HCT116 (cell line): ENCODE data around the gene SMYD4. TPM values are rescaled to one million over a fixed set of nuclear protein-coding genes. Genes with fewer than 3 reads are reported as not detected.

ENCODE experiments used
- ATAC-seq: fragments of 200-7000 bp; cut with Tn5 transposase; 2 replicates; pipeline ENCODE4 v1.9.1; 2020; ENCODE audit warnings: mild to moderate bottlenecking, moderate library complexity
- BruUV-seq: library from RNA; stranded (reverse); fragments of 400-500 nt; replicated peaks from 2 replicates; lab custom pipeline; 2021; lab: Mats Ljungman, UMichigan
- CTCF ChIA-PET: fragments of 300-600 bp; sonication (Branson Sonifier 250); formaldehyde crosslinking; loops from one replicate; lab custom pipeline; 2021; ENCODE audit warnings: antibody characterized with exemption; lab: Charles Lee
- POLR2A ChIA-PET: fragments of 300-600, 350-600 bp; sonication (Branson Sonifier 250); formaldehyde crosslinking; loops from one replicate; lab custom pipeline; 2021; ENCODE audit warnings: antibody characterized with exemption; lab: Charles Lee
- RAD21 ChIA-PET, 2 experiments: fragments of 300-600 bp; sonication (Branson Sonifier 250); formaldehyde crosslinking; loops; one replicate each; lab custom pipeline; 2023; ENCODE audit warnings: low total read pairs in 2 of 2; ENCODE audit not compliant: uncharacterized antibody in 2 of 2, unreplicated experiment in 2 of 2, low non-redundant PET in 1 of 2; lab: Charles Lee
- DNase-seq: peaks from one replicate; pipeline ENCODE4 v3.0.0-alpha.2; 2010; ENCODE audit warnings: low read depth, low spot score
- H2AFZ ChIP-seq: fragments of 200-600 bp; shearing (Covaris generic), sonication (generic); 2 replicates; pipeline ENCODE4 v1.6.1; 2017; ENCODE audit warnings: low read depth, mixed run types, mixed read lengths, antibody characterized with exemption, low read length; ENCODE audit not compliant: poor library complexity, severe bottlenecking
- H3K27ac ChIP-seq: 2 replicates; pipeline ENCODE4 v1.5.1; 2012; ENCODE audit warnings: low read depth, low read length
- H3K27me3 ChIP-seq: fragments of 200-600 bp; sonication (generic); 2 replicates; pipeline ENCODE4 v1.6.1; 2016; ENCODE audit warnings: mixed run types, low read length, mixed read lengths; ENCODE audit not compliant: insufficient read depth
- H3K36me3 ChIP-seq, 2 experiments: fragments of 200-500 bp in 1 of 2; fragments of 200-600 bp in 1 of 2; sonication (Bioruptor generic) in 1 of 2; sonication (generic) in 1 of 2; 2 replicates each; pipeline versions ENCODE4 v1.5.1 to v1.6.1; 2014 to 2016; ENCODE audit warnings: low read length in 2 of 2, inconsistent platforms in 1 of 2, mixed read lengths in 1 of 2, mixed run types in 1 of 2; ENCODE audit not compliant: insufficient read depth in 2 of 2, control insufficient read depth in 1 of 2
- H3K4me1 ChIP-seq, 2 experiments: fragments of 200-600 bp in 1 of 2; sonication (generic) in 1 of 2; 2 replicates each; pipeline versions ENCODE4 v1.5.1 to v1.6.1; 2012 to 2017; ENCODE audit warnings: low read length in 2 of 2, inconsistent platforms in 1 of 2, mild to moderate bottlenecking in 1 of 2, mixed read lengths in 1 of 2, mixed run types in 1 of 2, moderate library complexity in 1 of 2; ENCODE audit not compliant: insufficient read depth in 2 of 2, control insufficient read depth in 1 of 2
- H3K4me2 ChIP-seq: fragments of 200-600 bp; sonication (generic); 2 replicates; pipeline ENCODE4 v1.6.1; 2017; ENCODE audit warnings: mixed run types, low read length, mixed read lengths
- H3K4me3 ChIP-seq, 2 experiments: fragments of 200-600 bp in 1 of 2; sonication (generic) in 1 of 2; replicated peaks in 1 of 2; 2 replicates each; pipeline ENCODE4 v1.5.1; 2011 to 2016; ENCODE audit warnings: low read length in 2 of 2, control low read depth in 1 of 2, low read depth in 1 of 2, mild to moderate bottlenecking in 1 of 2, mixed read lengths in 1 of 2, mixed run types in 1 of 2
- H3K79me2 ChIP-seq: fragments of 200-600 bp; sonication (generic); 2 replicates; pipeline ENCODE4 v1.6.1; 2017; ENCODE audit warnings: mild to moderate bottlenecking, mixed run types, low read length, moderate library complexity, mixed read lengths; ENCODE audit not compliant: insufficient read depth
- H3K9ac ChIP-seq: fragments of 200-600 bp; sonication (generic); 2 replicates; pipeline ENCODE4 v1.6.1; 2016; ENCODE audit warnings: low read length, mixed read lengths
- H3K9me2 ChIP-seq: fragments of 200-600 bp; sonication (generic), shearing (Covaris generic); 2 replicates; pipeline ENCODE4 v1.6.1; 2017; ENCODE audit warnings: mixed run types, mild to moderate bottlenecking, moderate library complexity; ENCODE audit not compliant: insufficient read depth
- H3K9me3 ChIP-seq, 2 experiments: fragments of 200-500 bp in 1 of 2; fragments of 200-600 bp in 1 of 2; sonication (Bioruptor generic) in 1 of 2; sonication (generic) in 1 of 2; 2 replicates each; pipeline ENCODE4 v1.6.1; 2014 to 2017; ENCODE audit warnings: low read length in 2 of 2, mixed read lengths in 2 of 2, inconsistent platforms in 1 of 2, low read depth in 1 of 2, mild to moderate bottlenecking in 1 of 2, mixed run types in 1 of 2, moderate library complexity in 1 of 2; ENCODE audit not compliant: control insufficient read depth in 1 of 2, insufficient read depth in 1 of 2
- H4K20me1 ChIP-seq: fragments of 200-600 bp; sonication (generic), shearing (Covaris generic); 2 replicates; pipeline ENCODE4 v1.6.1; 2017; ENCODE audit warnings: mixed run types, mild to moderate bottlenecking, moderate library complexity; ENCODE audit not compliant: insufficient read depth
- CEBPB ChIP-seq: IDR thresholded peaks from 2 replicates; pipeline ENCODE4 v1.6.1; 2012; ENCODE audit warnings: low read depth
- ELF1 ChIP-seq: IDR thresholded peaks from 2 replicates; pipeline ENCODE4 v1.6.1; 2012; ENCODE audit warnings: low read depth, borderline replicate concordance
- EZH2phosphoT487 ChIP-seq: fragments of 200-600 bp; IDR thresholded peaks from 2 replicates; pipeline ENCODE4 v1.6.1; 2018; ENCODE audit warnings: antibody characterized with exemption, borderline replicate concordance
- POLR2A ChIP-seq: IDR thresholded peaks from 2 replicates; pipeline ENCODE4 v1.7.0; 2011; ENCODE audit warnings: borderline replicate concordance; ENCODE audit not compliant: insufficient read depth, insufficient read length; ENCODE audit errors: extremely low read depth
- POLR2AphosphoS5 ChIP-seq: IDR thresholded peaks from 2 replicates; pipeline ENCODE4 v1.6.1; 2011; ENCODE audit warnings: mild to moderate bottlenecking, low read depth, low read length, moderate library complexity
- RAD21 ChIP-seq: IDR thresholded peaks from 2 replicates; pipeline ENCODE4 v1.6.1; 2012; ENCODE audit warnings: low read depth, mild to moderate bottlenecking
- TCF7L2 ChIP-seq: IDR thresholded peaks from 2 replicates; pipeline ENCODE4 v1.7.0; 2011; ENCODE audit warnings: borderline replicate concordance, inconsistent platforms; ENCODE audit not compliant: insufficient read depth, insufficient read length; ENCODE audit errors: extremely low read depth
- ZBTB33 ChIP-seq: IDR thresholded peaks from 2 replicates; pipeline ENCODE4 v1.6.1; 2011; ENCODE audit warnings: mild to moderate bottlenecking, low read length, moderate library complexity; ENCODE audit not compliant: insufficient replicate concordance; ENCODE audit errors: extremely low read depth
- ZFX ChIP-seq: fragments of 450-650 bp; IDR thresholded peaks from 2 replicates; pipeline ENCODE4 v1.6.1; 2017
- intact Hi-C: fragments of 100-400 bp; cut with micrococcal nuclease; formaldehyde crosslinking; loops from 2 replicates; pipeline ENCODE4 v1.10.0; 2022
- total RNA-seq: library from RNA; stranded (reverse); gene quantifications from one replicate; pipeline ENCODE4 v1.2.1, GENCODE V29; 2021; ENCODE audit not compliant: unreplicated experiment

Gene SMYD4
- total RNA-seq, 1 experiment from 2014 or later = 16.9 TPM

- RAD21 ChIA-PET = no interaction called here
- H3K27ac ChIP-seq = no peak overlapping the region
- no peaks in the 10 kb centered on the region for H3K4me1 ChIP-seq
- no peaks in the 10 kb centered on the region for H3K27me3 ChIP-seq
- POLR2A ChIA-PET = no interaction called here
- no peak overlapping the region for H2AFZ ChIP-seq
- peaks cover 33 to 37% of the 10 kb centered on the region in 2 experiments; a peak in 3 of 4 replicates for H3K36me3 ChIP-seq
- H3K9me3 ChIP-seq = no peaks in the 10 kb centered on the region
- no peaks in the 10 kb centered on the region for H4K20me1 ChIP-seq
- H3K4me3 ChIP-seq = no peak overlapping the region
- BruUV-seq = no TSS peak
- H3K9me2 ChIP-seq = no peaks in the 10 kb centered on the region
- no peak overlapping the region for H3K9ac ChIP-seq
- intact Hi-C loops = no loop called here
- no peak for DNase-seq
- TF ChIP-seq RAD21 (no peak), CEBPB (no peak), EZH2phosphoT487 (no peak), TCF7L2 (no peak)
- H3K79me2 ChIP-seq = peaks cover 23% of the 10 kb centered on the region; the same call in 1 of the 2 replicates
- CTCF ChIA-PET = no interaction called here
- no peak for ATAC-seq
- H3K4me2 ChIP-seq = no peak overlapping the region
Measured at GRCh38 chr17:1873418-1873817, 43.7 kb upstream of the SMYD4 start.

GRCh38 chr17:1872976-1873375 is 43.3 kb upstream of the SMYD4 start:
- TF ChIP-seq ELF1 = no peak
- TF ChIP-seq ZFX = no peak
- TF ChIP-seq POLR2A = no peak
- TF ChIP-seq POLR2AphosphoS5 = no peak
- TF ChIP-seq ZBTB33 = no peak
- Histone ChIP-seq H2AFZ (no peak overlapping the region), H4K20me1 (no peaks in the 10 kb centered on the region), H3K9ac (no peak overlapping the region), H3K27ac (no peak overlapping the region), H3K27me3 (no peaks in the 10 kb centered on the region), H3K4me1 (no peaks in the 10 kb centered on the region), H3K9me3 (no peaks in the 10 kb centered on the region), H3K4me2 (no peak overlapping the region), H3K79me2 (peaks cover 23% of the 10 kb centered on the region; the same call in 1 of the 2 replicates), H3K4me3 (no peak overlapping the region), H3K36me3 (peaks cover 30 to 37% of the 10 kb centered on the region in 2 experiments; a peak in 3 of 4 replicates), H3K9me2 (no peaks in the 10 kb centered on the region)
- ChIA-PET CTCF (no interaction called here), POLR2A (no interaction called here), RAD21 (no interaction called here)
- ATAC-seq (no peak), DNase-seq (no peak)
- no TSS peak for BruUV-seq
- intact Hi-C loops = no loop called here
